HEK293 (cell line): Measurements from ENCODE around the gene AKR7A3.

Experiments
- CTCF ChIA-PET: fragments of 350-600 bp; formaldehyde crosslinking; extraction: SDS; loops from one replicate; lab custom pipeline; 2021; ENCODE audit warnings: antibody characterized with exemption; lab: Yijun Ruan, JAX
- POLR2A ChIA-PET: fragments of 300-600 bp; formaldehyde crosslinking; extraction: SDS; loops from one replicate; lab custom pipeline; 2020; ENCODE audit warnings: antibody characterized with exemption, inconsistent platforms; lab: Yijun Ruan, JAX
- H3K27ac ChIP-seq: fragments of 200-500 bp; sonication (Bioruptor generic); 2 replicates; pipeline ENCODE4 v1.5.1; 2014; ENCODE audit warnings: low read depth, low read length, control low read depth, inconsistent platforms; ENCODE audit errors: extremely low read depth
- H3K36me3 ChIP-seq, 2 experiments: fragments of 200-500 bp in 1 of 2; sonication (Bioruptor generic) in 1 of 2; 1 replicate in 1 of 2; 2 replicates in 1 of 2; pipeline ENCODE4 v1.5.1; 2014 to 2017; ENCODE audit warnings: inconsistent platforms in 2 of 2, low read length in 2 of 2; ENCODE audit not compliant: control insufficient read depth in 2 of 2, insufficient read depth in 1 of 2
- H3K4me1 ChIP-seq: fragments of 200-500 bp; sonication (Bioruptor generic); 2 replicates; pipeline ENCODE4 v1.5.1; 2014; ENCODE audit warnings: mild to moderate bottlenecking, low read length, inconsistent platforms; ENCODE audit not compliant: control insufficient read depth, insufficient read depth
- H3K4me3 ChIP-seq: 2 replicates; pipeline ENCODE4 v1.5.1; 2011; ENCODE audit warnings: low read depth, mild to moderate bottlenecking, control low read depth, low read length, moderate library complexity
- H3K9me3 ChIP-seq: fragments of 200-500 bp; sonication (Bioruptor generic); 2 replicates; pipeline ENCODE4 v1.5.1; 2014; ENCODE audit warnings: low read depth, low read length, inconsistent platforms; ENCODE audit not compliant: control insufficient read depth, insufficient read depth
- EGR2 ChIP-seq: fragments of 450-650 bp; formaldehyde crosslinking; IDR thresholded peaks from 2 replicates; pipeline ENCODE4 v1.5.1; 2016; ENCODE audit warnings: low read depth, missing biosample characterization, missing genetic modification characterization
- KLF16 ChIP-seq: fragments of 450-650 bp; formaldehyde crosslinking; IDR thresholded peaks from 2 replicates; pipeline ENCODE4 v1.5.1; 2017; ENCODE audit warnings: missing biosample characterization, missing genetic modification characterization
- PBX3 ChIP-seq: sonication (generic); formaldehyde crosslinking; IDR thresholded peaks from 2 replicates; pipeline ENCODE4 v1.8.1; 2022; ENCODE audit warnings: mild to moderate bottlenecking, moderate library complexity, missing genetic modification reagents
- YY1 ChIP-seq: fragments of 450-650 bp; formaldehyde crosslinking; IDR thresholded peaks from 2 replicates; pipeline ENCODE4 v1.5.1; 2018; ENCODE audit warnings: missing biosample characterization, missing genetic modification characterization
- ZBTB1 ChIP-seq: fragments of 450-650 bp; formaldehyde crosslinking; IDR thresholded peaks from 2 replicates; pipeline ENCODE4 v1.5.1; 2016; ENCODE audit warnings: missing biosample characterization, missing genetic modification characterization
- ZFP69B ChIP-seq: fragments of 450-650 bp; formaldehyde crosslinking; IDR thresholded peaks from 2 replicates; pipeline ENCODE4 v1.5.1; 2016; ENCODE audit warnings: missing biosample characterization, missing genetic modification characterization
- ZNF133 ChIP-seq: fragments of 450-650 bp; formaldehyde crosslinking; IDR thresholded peaks from 2 replicates; pipeline ENCODE4 v1.5.1; 2016; ENCODE audit warnings: missing biosample characterization, missing genetic modification characterization
- ZNF2 ChIP-seq: fragments of 450-650 bp; formaldehyde crosslinking; IDR thresholded peaks from 2 replicates; pipeline ENCODE4 v1.5.1; 2016; ENCODE audit warnings: missing biosample characterization, missing genetic modification characterization
- ZNF302 ChIP-seq: fragments of 450-650 bp; formaldehyde crosslinking; IDR thresholded peaks from 2 replicates; pipeline ENCODE4 v1.5.1; 2016; ENCODE audit warnings: missing biosample characterization, missing genetic modification characterization, low read depth
- ZNF37A ChIP-seq: fragments of 450-650 bp; IDR thresholded peaks from 2 replicates; pipeline ENCODE4 v1.5.1; 2018; ENCODE audit warnings: missing biosample characterization, missing genetic modification characterization
- ZNF433 ChIP-seq: fragments of 450-650 bp; formaldehyde crosslinking; IDR thresholded peaks from 2 replicates; pipeline ENCODE4 v1.5.1; 2016; ENCODE audit warnings: missing biosample characterization, missing genetic modification characterization, low read depth
- ZNF677 ChIP-seq: fragments of 450-650 bp; IDR thresholded peaks from 2 replicates; pipeline ENCODE4 v1.5.0; 2018; ENCODE audit warnings: missing biosample characterization, mild to moderate bottlenecking, missing genetic modification characterization, moderate library complexity
- ZNF837 ChIP-seq: fragments of 450-650 bp; formaldehyde crosslinking; IDR thresholded peaks from 2 replicates; pipeline ENCODE4 v1.5.1; 2016; ENCODE audit warnings: missing biosample characterization, missing genetic modification characterization
- TF ChIP-seq, protein P1 (sequence below): fragments of 450-650 bp; formaldehyde crosslinking; IDR thresholded peaks from 2 replicates; pipeline ENCODE4; 2016; ENCODE audit warnings: missing biosample characterization, missing genetic modification characterization
- TF ChIP-seq, protein P2 (sequence below): IDR thresholded peaks from 2 replicates; pipeline ENCODE4 v1.6.1; 2011; ENCODE audit warnings: mild to moderate bottlenecking, low read depth, low read length, borderline replicate concordance
- TF ChIP-seq, protein P3 (sequence below): fragments of 450-650 bp; formaldehyde crosslinking; IDR thresholded peaks from 2 replicates; pipeline ENCODE4 v1.5.1; 2016; ENCODE audit warnings: missing biosample characterization, missing genetic modification characterization
- TF ChIP-seq, protein P4 (sequence below): fragments of 450-650 bp; formaldehyde crosslinking; IDR thresholded peaks from 2 replicates; pipeline ENCODE4 v1.5.1; 2016; ENCODE audit warnings: missing biosample characterization, missing genetic modification characterization

The AKR7A3 gene

DNA sequence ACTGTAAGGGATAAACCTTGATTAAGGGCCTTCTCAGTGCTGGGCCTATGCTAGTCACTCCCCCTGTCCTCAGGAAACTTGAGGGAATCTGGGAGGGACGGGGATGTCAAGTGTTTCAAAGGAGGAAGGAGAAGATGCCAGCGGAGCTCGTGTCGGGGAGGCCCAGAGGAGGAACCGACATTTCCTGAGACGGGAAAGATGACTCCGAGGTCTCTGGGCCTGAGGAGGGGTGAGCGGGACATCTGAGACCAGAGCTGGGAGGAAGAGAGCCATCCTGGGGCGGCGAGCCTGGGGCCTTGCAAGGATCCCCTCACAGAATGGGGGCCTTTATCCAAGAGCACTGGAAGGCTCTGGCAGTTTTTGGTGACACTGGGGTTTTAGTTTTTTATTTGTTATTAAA is 33.9 kb upstream of the AKR7A3 start:
- peaks cover 14 to 93% of the 10 kb centered on the region in 2 experiments; a peak in 2 of 3 replicates for H3K36me3 ChIP-seq
- H3K4me1 ChIP-seq, result no peaks in the 10 kb centered on the region
- no peaks in the 10 kb centered on the region for H3K9me3 ChIP-seq
- H3K4me3 ChIP-seq, result no peak overlapping the region
- POLR2A ChIA-PET, result no interaction called here
- TF ChIP-seq ZNF133 (tag by site-specific recombination), result no peak
- TF ChIP-seq, protein P1, sequence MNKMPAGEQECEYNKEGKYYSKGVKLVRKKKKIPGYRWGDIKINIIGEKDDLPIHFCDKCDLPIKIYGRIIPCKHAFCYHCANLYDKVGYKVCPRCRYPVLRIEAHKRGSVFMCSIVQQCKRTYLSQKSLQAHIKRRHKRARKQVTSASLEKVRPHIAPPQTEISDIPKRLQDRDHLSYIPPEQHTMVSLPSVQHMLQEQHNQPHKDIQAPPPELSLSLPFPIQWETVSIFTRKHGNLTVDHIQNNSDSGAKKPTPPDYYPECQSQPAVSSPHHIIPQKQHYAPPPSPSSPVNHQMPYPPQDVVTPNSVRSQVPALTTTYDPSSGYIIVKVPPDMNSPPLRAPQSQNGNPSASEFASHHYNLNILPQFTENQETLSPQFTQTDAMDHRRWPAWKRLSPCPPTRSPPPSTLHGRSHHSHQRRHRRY (tag by site-specific recombination), result no peak
- TF ChIP-seq, protein P2, sequence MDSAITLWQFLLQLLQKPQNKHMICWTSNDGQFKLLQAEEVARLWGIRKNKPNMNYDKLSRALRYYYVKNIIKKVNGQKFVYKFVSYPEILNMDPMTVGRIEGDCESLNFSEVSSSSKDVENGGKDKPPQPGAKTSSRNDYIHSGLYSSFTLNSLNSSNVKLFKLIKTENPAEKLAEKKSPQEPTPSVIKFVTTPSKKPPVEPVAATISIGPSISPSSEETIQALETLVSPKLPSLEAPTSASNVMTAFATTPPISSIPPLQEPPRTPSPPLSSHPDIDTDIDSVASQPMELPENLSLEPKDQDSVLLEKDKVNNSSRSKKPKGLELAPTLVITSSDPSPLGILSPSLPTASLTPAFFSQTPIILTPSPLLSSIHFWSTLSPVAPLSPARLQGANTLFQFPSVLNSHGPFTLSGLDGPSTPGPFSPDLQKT, result no peak
- no peak for TF ChIP-seq PBX3 (CRISPR knock-in tag)
- TF ChIP-seq KLF16, result no peak
- TF ChIP-seq EGR2 (tag by site-specific recombination), result no peak
- no peak for TF ChIP-seq ZNF302 (tag by site-specific recombination)
- TF ChIP-seq, protein P3, sequence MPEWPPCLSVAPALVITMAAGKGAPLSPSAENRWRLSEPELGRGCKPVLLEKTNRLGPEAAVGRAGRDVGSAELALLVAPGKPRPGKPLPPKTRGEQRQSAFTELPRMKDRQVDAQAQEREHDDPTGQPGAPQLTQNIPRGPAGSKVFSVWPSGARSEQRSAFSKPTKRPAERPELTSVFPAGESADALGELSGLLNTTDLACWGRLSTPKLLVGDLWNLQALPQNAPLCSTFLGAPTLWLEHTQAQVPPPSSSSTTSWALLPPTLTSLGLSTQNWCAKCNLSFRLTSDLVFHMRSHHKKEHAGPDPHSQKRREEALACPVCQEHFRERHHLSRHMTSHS (tag by site-specific recombination), result no peak
- no peak for TF ChIP-seq ZNF837 (tag by site-specific recombination)
- CTCF ChIA-PET, result interaction anchor here (0.5 kb wide), 1 partner anchor 558 kb away, joined by 3 read pairs; no protein-coding TSS in a partner anchor
- no peak overlapping the region for H3K27ac ChIP-seq

- H3K36me3 ChIP-seq, result peaks cover 14 to 90% of the 10 kb centered on the region in 2 experiments; a peak in 2 of 3 replicates
- CTCF ChIA-PET, result interaction anchor here (0.7 to 1.1 kb wide), 2 partner anchors 14 to 261 kb away, joined by 3 to 4 read pairs; no protein-coding TSS in a partner anchor
Observed at GRCh38 chr1:19321071-19321470, 32.5 kb upstream of the AKR7A3 start.

GRCh38 chr1:19319196-19319595 is 30.6 kb upstream of the AKR7A3 start:
- Histone ChIP-seq H3K36me3 (peaks cover 14 to 90% of the 10 kb centered on the region in 2 experiments; a peak in 2 of 3 replicates), H3K4me1 (no peaks in the 10 kb centered on the region), H3K27ac (no peak overlapping the region), H3K4me3 (no peak overlapping the region), H3K9me3 (no peaks in the 10 kb centered on the region)
- ChIA-PET POLR2A (no interaction called here), CTCF (interaction anchor here (0.7 kb wide), 1 partner anchor 26 kb away, joined by 3 read pairs; no protein-coding TSS in a partner anchor)
- TF ChIP-seq ZNF677 (tag by site-specific recombination), result no peak
- TF ChIP-seq, protein P4, sequence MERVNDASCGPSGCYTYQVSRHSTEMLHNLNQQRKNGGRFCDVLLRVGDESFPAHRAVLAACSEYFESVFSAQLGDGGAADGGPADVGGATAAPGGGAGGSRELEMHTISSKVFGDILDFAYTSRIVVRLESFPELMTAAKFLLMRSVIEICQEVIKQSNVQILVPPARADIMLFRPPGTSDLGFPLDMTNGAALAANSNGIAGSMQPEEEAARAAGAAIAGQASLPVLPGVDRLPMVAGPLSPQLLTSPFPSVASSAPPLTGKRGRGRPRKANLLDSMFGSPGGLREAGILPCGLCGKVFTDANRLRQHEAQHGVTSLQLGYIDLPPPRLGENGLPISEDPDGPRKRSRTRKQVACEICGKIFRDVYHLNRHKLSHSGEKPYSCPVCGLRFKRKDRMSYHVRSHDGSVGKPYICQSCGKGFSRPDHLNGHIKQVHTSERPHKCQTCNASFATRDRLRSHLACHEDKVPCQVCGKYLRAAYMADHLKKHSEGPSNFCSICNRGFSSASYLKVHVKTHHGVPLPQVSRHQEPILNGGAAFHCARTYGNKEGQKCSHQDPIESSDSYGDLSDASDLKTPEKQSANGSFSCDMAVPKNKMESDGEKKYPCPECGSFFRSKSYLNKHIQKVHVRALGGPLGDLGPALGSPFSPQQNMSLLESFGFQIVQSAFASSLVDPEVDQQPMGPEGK (tag by site-specific recombination), result no peak

More at GRCh38 chr1:19321071-19321470, 32.5 kb upstream of the AKR7A3 start:
- Histone ChIP-seq H3K4me1 (no peaks in the 10 kb centered on the region), H3K27ac (no peak overlapping the region), H3K4me3 (no peak overlapping the region), H3K9me3 (no peaks in the 10 kb centered on the region)
- POLR2A ChIA-PET, result no interaction called here
- TF ChIP-seq ZNF37A (tag by site-specific recombination) (no peak), YY1 (tag by site-specific recombination) (no peak), ZFP69B (tag by site-specific recombination) (no peak), ZNF2 (no peak), ZNF433 (tag by site-specific recombination) (no peak), ZBTB1 (tag by site-specific recombination) (no peak)
